A549 treated with RU486 at 1 μM for 4 hours (cell line): Measurements from ENCODE around the gene PCNX1. TPM values are rescaled to one million over a fixed set of nuclear protein-coding genes. Genes with fewer than 3 reads are reported as not detected.

Experiments used
- total RNA-seq: library from RNA; stranded (reverse); fragments of 200-300 nt; extraction: Qiagen RNA extraction; gene quantifications from 5 replicates; pipeline ENCODE4 v1.2.3, GENCODE V29; 2022; ENCODE audit warnings: low read depth

PCNX1 gene
- total RNA-seq: 14.6 to 26.7 TPM (median 16.2 TPM) in 5 replicates

GRCh38 chr14:70907176-70907995, at the start of gene PCNX1:
TSS of gene PCNX1 (plus strand) at chr14:70907459. CDS start at chr14:70907851, 392 bp downstream.

Other genes with a start within 250 kb of the PCNX1 start
- 3.2 to 5.2 TPM (median 4.7 TPM) in 5 replicates for gene MAP3K9, start 97.9 kb upstream of the PCNX1 start, total RNA-seq